ENCODE data around the gene TMEM37. TPM values are rescaled to one million over a fixed set of nuclear protein-coding genes. Genes with fewer than 3 reads are reported as not detected.

TMEM37 gene
- polyA plus RNA-seq, 1 of the 3 experiments (the other 2 are of a cell fraction), result 0.25 TPM

GRCh38 chr2:119463136-119463535 lies 31.5 kb downstream of the TMEM37 start:
- Histone ChIP-seq H3K9me3 (no peaks in the 10 kb centered on the region), H3K36me3 (replicated peaks in 1 of 2; ENCODE audit: control insufficient read depth in 1 of 2, insufficient read depth in 2 of 2, low read length in 1 of 2) (no peaks in the 10 kb centered on the region), H3K4me2 (no peak overlapping the region), H3K9me2 (no peaks in the 10 kb centered on the region), H3K4me1 (ENCODE audit: control insufficient read depth in 1 of 2, insufficient read depth in 2 of 2, low read depth in 1 of 2, low read length in 1 of 2) (no peaks in the 10 kb centered on the region), H2AFZ (ENCODE audit: low read depth) (no peak overlapping the region), H3K9ac (no peak overlapping the region), H3F3A (replicated peaks; ENCODE audit: insufficient read depth) (no peaks in the 10 kb centered on the region), H3K27me3 (ENCODE audit: insufficient read depth) (no peaks in the 10 kb centered on the region), H3K79me2 (ENCODE audit: insufficient read depth) (no peaks in the 10 kb centered on the region), H3K27ac (ENCODE audit: low read depth in 2 of 2, low read length in 1 of 2) (no peak overlapping the region), H3K4me3 (ENCODE audit: low read depth in 2 of 2, low read length in 1 of 2) (no peak overlapping the region), H4K20me1 (ENCODE audit: insufficient read depth) (no peaks in the 10 kb centered on the region)
- ChIA-PET CTCF (interaction anchor here (0.8 to 5.7 kb wide), 2 partner anchors 13 to 16 kb away, joined by 3 to 37 read pairs; no protein-coding TSS in a partner anchor), POLR2A (no interaction called here)
- TF ChIP-seq USF2 (IDR thresholded peaks at IDR 0.05; ENCODE audit: borderline replicate concordance, low read depth, low read length) (no peak), ZBTB33 (IDR thresholded peaks at IDR 0.05; ENCODE audit: borderline replicate concordance, low read depth) (no peak), RXRA (IDR thresholded peaks at IDR 0.05; ENCODE audit: borderline replicate concordance, low read depth) (no peak), EP300 (IDR thresholded peaks at IDR 0.05; ENCODE audit: borderline replicate concordance in 1 of 2, low read depth in 1 of 2, low read length in 1 of 2) (no peak), RFX5 (IDR thresholded peaks at IDR 0.05; ENCODE audit: low read length) (no peak), USF1 (IDR thresholded peaks at IDR 0.05; ENCODE audit: borderline replicate concordance, low read depth) (no peak), JUND (IDR thresholded peaks at IDR 0.05) (no peak), ELF1 (IDR thresholded peaks at IDR 0.05) (no peak), POLR2AphosphoS5 (IDR thresholded peaks at IDR 0.05; ENCODE audit: low read depth, low read length) (no peak), TAF1 (IDR thresholded peaks at IDR 0.05; ENCODE audit: borderline replicate concordance, low read depth, low read length) (no peak), MXI1 (IDR thresholded peaks at IDR 0.05; ENCODE audit: low read depth, low read length) (no peak), SMC3 (IDR thresholded peaks at IDR 0.05; ENCODE audit: low read depth, low read length) (no peak), GABPA (IDR thresholded peaks at IDR 0.05; ENCODE audit: low read depth) (no peak), CHD2 (IDR thresholded peaks at IDR 0.05; ENCODE audit: low read length, partially characterized antibody) (no peak), MAX (IDR thresholded peaks at IDR 0.05; ENCODE audit: low read depth) (no peak), FOXM1 (IDR thresholded peaks at IDR 0.05; ENCODE audit: low read depth) (no peak), TCF12 (IDR thresholded peaks at IDR 0.05) (no peak), REST (IDR thresholded peaks at IDR 0.05; ENCODE audit: low read depth, low read length) (no peak)
- DNase-seq, result no peak
- 29% methylated on average over 4 of the region's 4 CpGs for WGBS (ENCODE audit: low lambda C conversion rate)

Measured in SK-N-SH (cell line).